GM18870 (cell line): ENCODE results near the gene MATN4.

ENCODE experiments used
- ATAC-seq: cut with Tn5 transposase; IDR thresholded peaks from one replicate; pipeline ENCODE4 v1.9.1; 2021; ENCODE audit warnings: moderate library complexity; ENCODE audit not compliant: unreplicated experiment

The MATN4 gene

GRCh38 chr20:45257161-45257560, 50.9 kb downstream of the MATN4 start:
- ATAC-seq: no peak

GRCh38 chr20:45254383-45255262, 53.5 kb downstream of the MATN4 start, which contains the start of gene SLPI:
SLPI (minus strand) TSS chr20:45254564; CDS start chr20:45254543, 21 bp downstream.
- ATAC-seq: no peak

DNA sequence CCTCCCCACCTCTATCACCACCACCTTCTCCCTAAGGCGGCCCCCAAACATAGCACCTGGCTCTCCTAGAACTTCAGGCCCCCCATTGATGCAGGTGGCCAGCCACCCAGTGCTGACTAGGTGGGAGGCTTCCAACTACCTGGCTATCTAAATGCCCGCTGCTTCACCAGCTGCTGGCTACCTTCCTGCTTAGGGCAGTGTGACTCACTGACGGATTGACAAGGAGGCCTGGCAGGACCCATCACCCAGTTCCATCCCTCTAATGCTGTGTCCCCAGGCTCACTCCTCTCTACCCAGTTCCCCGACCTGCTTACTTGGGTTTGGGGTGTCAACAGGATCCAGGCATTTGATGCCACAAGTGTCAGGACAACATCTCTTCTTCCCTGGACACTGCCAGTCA, 54.8 kb downstream of the MATN4 start:
- ATAC-seq: no peak

DNA sequence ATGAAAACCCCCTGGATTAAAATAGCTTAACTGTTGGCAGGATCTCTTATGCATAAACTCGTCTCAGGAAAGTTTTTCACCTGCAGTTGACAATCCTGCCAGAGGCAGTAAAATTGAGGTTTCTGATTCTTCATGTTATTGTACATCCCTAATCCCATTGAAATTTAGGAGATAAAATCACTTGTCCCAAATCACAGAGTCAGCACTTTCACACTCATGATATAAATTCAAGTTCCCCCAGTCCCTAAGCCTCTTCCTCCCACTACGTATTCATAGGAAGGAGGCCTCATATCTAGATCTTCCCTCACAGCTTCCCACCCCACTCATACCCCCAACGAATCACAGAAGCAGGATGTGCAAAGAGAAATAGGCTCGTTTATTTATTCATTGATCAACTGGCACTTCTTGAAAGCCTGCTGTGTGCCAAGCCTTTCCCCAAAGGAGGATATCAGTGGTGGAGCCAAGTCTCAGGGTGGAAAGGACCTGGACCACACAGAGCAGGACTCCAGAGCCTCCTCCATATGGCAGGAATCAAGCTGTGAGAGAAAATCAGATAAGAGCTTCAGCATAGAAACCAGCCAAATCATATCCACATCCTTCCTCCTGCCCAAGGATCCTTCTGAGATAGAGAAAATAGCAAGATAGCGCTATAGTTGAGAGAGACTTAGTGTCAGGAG, 56.1 kb downstream of the MATN4 start:
- ATAC-seq: no peak

DNA sequence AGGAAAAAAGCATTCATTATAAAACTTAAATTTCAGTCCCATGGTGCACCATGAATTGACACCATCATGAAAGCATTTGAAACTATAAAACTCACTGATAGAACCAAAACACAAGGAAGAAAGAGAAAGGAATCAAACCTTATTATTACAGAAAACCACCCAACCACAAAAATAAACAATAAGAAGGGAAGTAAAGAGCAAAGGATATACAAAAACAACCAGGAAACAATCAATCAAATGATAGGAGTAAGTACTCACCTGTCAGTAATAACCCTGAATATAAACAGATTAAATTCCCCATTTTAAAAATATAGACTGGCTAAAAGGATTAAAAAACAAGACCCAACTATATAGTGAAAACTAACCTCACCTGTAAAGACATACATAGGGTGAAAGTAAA, 59.5 kb downstream of the MATN4 start:
- ATAC-seq: no peak

GRCh38 chr20:45247865-45248264, 60.2 kb downstream of the MATN4 start:
- no peak for ATAC-seq

GRCh38 chr20:45246109-45246508, 62.0 kb downstream of the MATN4 start:
- ATAC-seq: no peak
